Naive B cell (primary cell): ENCODE measurements around the gene GSG1. TPM values are rescaled to one million over a fixed set of nuclear protein-coding genes. Genes with fewer than 3 reads are reported as not detected.

Experiments
- ATAC-seq, 2 donors: fragments of 150-1000 bp; cut with Tn5 transposase; 2 replicates each; pipeline ENCODE4 v1.10.0; 2021; ENCODE audit warnings: low read depth in 2 of 2, mild to moderate bottlenecking in 2 of 2, moderate library complexity in 2 of 2
- DNase-seq: peaks from one replicate; pipeline ENCODE4 v3.0.0; 2022
- H3K27ac Mint-ChIP-seq, 6 donors: one replicate each; pipeline ENCODE4 v1.8.0; 2020 to 2022; ENCODE audit warnings: mild to moderate bottlenecking in 6 of 6, mixed read lengths in 6 of 6, moderate library complexity in 5 of 6, inconsistent platforms in 2 of 6
- H3K27me3 Mint-ChIP-seq, 3 donors: one replicate each; pipeline ENCODE4 v1.8.0; 2021 to 2022; ENCODE audit warnings: mixed read lengths in 3 of 3, mild to moderate bottlenecking in 1 of 3
- H3K36me3 Mint-ChIP-seq, 2 donors: one replicate each; pipeline ENCODE4 v1.8.0; 2020 to 2022; ENCODE audit warnings: mixed read lengths in 2 of 2, inconsistent platforms in 1 of 2, mild to moderate bottlenecking in 1 of 2
- H3K4me1 Mint-ChIP-seq, 3 donors: one replicate each; pipeline ENCODE4 v1.8.0; 2020 to 2022; ENCODE audit warnings: mixed read lengths in 3 of 3, inconsistent platforms in 1 of 3, mild to moderate bottlenecking in 1 of 3, moderate library complexity in 1 of 3
- H3K4me3 Mint-ChIP-seq, 8 donors: one replicate each; pipeline ENCODE4 v1.8.0; 2020 to 2022; ENCODE audit warnings: mild to moderate bottlenecking in 8 of 8, mixed read lengths in 8 of 8, moderate library complexity in 8 of 8, inconsistent platforms in 2 of 8
- H3K9me3 Mint-ChIP-seq, 7 donors: one replicate each; pipeline ENCODE4 v1.8.0; 2020 to 2022; ENCODE audit warnings: mixed read lengths in 7 of 7, mild to moderate bottlenecking in 5 of 7, inconsistent platforms in 2 of 7, moderate library complexity in 1 of 7
- polyA plus RNA-seq, 6 donors: library from polyadenylated mRNA; unstranded; fragments of 300-500 nt; fragmentation: Illumina TruSeq; gene quantifications; one replicate each; pipeline ENCODE4 v1.2.3, GENCODE V29; 2021; ENCODE audit warnings: low read depth in 6 of 6

GSG1 gene
- polyA plus RNA-seq, 6 donors from 2014 or later: 0.11 to 0.16 TPM; not detected in 4

- DNase-seq (no peak), ATAC-seq (no peak)
- H3K27me3 Mint-ChIP-seq: peaks cover 0 to 28% (median 11%) of the 10 kb centered on the region in 3 donors
These were observed 9.5 kb upstream of the GSG1 start for GRCh38 chr12:13112968-13113367.

GRCh38 chr12:13106666-13107065 lies 3.2 kb upstream of the GSG1 start:
- Mint-ChIP-seq H3K4me1 (peaks cover 20 to 22% (median 21%) of the 10 kb centered on the region in 3 donors), H3K27me3 (no peaks in the 10 kb centered on the region), H3K9me3 (no peaks in the 10 kb centered on the region), H3K4me3 (no peak overlapping the region), H3K27ac (no peak overlapping the region), H3K36me3 (no peaks in the 10 kb centered on the region)
- ATAC-seq (no peak), DNase-seq (no peak)

More at GRCh38 chr12:13112968-13113367, 9.5 kb upstream of the GSG1 start:
- Mint-ChIP-seq H3K4me3 (no peak overlapping the region), H3K9me3 (no peaks in the 10 kb centered on the region), H3K27ac (no peak overlapping the region), H3K36me3 (no peaks in the 10 kb centered on the region), H3K4me1 (no peaks in the 10 kb centered on the region)

- H3K27me3 Mint-ChIP-seq: no peaks in the 10 kb centered on the region
- H3K9me3 Mint-ChIP-seq: no peaks in the 10 kb centered on the region
- ATAC-seq (no peak), DNase-seq (no peak)
- no peak overlapping the region for H3K27ac Mint-ChIP-seq
- H3K4me1 Mint-ChIP-seq: peaks cover 25 to 29% (median 28%) of the 10 kb centered on the region in 3 donors
- no peak overlapping the region for H3K4me3 Mint-ChIP-seq
- no peaks in the 10 kb centered on the region for H3K36me3 Mint-ChIP-seq
These were observed 2.3 kb upstream of the GSG1 start for GRCh38 chr12:13105781-13106180.

GRCh38 chr12:13104409-13104808 lies 942 bp upstream of the GSG1 start:
- DNase-seq (no peak), ATAC-seq (no peak)
- Mint-ChIP-seq H3K4me3 (peak overlapping the region in 1 of 8 donors; percentile 55), H3K27ac (peak overlapping the region in 1 of 6 donors; percentile 26), H3K4me1 (peaks cover 39 to 43% (median 42%) of the 10 kb centered on the region in 3 donors), H3K36me3 (no peaks in the 10 kb centered on the region), H3K9me3 (no peaks in the 10 kb centered on the region), H3K27me3 (no peaks in the 10 kb centered on the region)

GRCh38 chr12:13102461-13103195 lies 839 bp downstream of the GSG1 start:
- DNase-seq (peak; percentile 27), ATAC-seq (no peak)
- Mint-ChIP-seq H3K4me1 (peaks cover 57 to 60% (median 60%) of the 10 kb centered on the region in 3 donors), H3K27ac (peak overlapping the region; percentile 97 to 100 (median 99)), H3K4me3 (peak overlapping the region; percentile 76 to 94 (median 90)), H3K9me3 (no peaks in the 10 kb centered on the region), H3K27me3 (no peaks in the 10 kb centered on the region), H3K36me3 (no peaks in the 10 kb centered on the region)

DNA sequence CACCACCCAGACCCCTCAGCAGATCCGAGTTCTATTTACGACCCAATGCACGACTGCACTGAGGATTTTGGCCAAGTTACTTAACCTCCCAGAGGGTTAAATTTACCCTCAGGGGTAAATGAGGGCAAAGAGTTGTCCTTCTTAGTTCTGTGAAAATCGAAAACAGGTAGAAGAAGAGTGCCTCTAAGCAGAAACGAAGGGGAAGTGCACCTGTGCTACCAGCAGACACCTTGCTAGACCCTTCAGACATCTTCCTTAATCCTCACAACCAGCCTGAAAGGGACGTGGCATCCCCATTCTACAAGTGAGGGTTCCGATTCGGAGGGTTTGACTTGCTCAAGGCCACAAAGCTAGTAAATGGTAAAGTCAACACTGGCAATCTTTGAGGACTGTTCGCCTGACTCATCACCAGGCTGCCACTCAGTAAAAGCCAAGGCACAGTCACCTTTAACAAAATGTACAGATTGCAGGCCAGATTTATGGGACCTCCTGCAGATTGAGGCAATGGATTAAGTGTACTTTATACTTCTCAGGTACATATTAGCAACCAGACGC lies 1.6 kb downstream of the GSG1 start:
- peaks cover 0 to 5% of the 10 kb centered on the region in 2 donors for H3K36me3 Mint-ChIP-seq
- peak overlapping the region; percentile 80 to 94 (median 90) for H3K4me3 Mint-ChIP-seq
- DNase-seq (peak; percentile 41), ATAC-seq (peak; percentile 13 to 18)
- peaks cover 0 to 2% (median 0%) of the 10 kb centered on the region in 7 donors for H3K9me3 Mint-ChIP-seq
- H3K27me3 Mint-ChIP-seq: no peaks in the 10 kb centered on the region
- H3K4me1 Mint-ChIP-seq: peaks cover 64 to 68% (median 66%) of the 10 kb centered on the region in 3 donors
- H3K27ac Mint-ChIP-seq: peak overlapping the region; percentile 97 to 100 (median 99)

DNA sequence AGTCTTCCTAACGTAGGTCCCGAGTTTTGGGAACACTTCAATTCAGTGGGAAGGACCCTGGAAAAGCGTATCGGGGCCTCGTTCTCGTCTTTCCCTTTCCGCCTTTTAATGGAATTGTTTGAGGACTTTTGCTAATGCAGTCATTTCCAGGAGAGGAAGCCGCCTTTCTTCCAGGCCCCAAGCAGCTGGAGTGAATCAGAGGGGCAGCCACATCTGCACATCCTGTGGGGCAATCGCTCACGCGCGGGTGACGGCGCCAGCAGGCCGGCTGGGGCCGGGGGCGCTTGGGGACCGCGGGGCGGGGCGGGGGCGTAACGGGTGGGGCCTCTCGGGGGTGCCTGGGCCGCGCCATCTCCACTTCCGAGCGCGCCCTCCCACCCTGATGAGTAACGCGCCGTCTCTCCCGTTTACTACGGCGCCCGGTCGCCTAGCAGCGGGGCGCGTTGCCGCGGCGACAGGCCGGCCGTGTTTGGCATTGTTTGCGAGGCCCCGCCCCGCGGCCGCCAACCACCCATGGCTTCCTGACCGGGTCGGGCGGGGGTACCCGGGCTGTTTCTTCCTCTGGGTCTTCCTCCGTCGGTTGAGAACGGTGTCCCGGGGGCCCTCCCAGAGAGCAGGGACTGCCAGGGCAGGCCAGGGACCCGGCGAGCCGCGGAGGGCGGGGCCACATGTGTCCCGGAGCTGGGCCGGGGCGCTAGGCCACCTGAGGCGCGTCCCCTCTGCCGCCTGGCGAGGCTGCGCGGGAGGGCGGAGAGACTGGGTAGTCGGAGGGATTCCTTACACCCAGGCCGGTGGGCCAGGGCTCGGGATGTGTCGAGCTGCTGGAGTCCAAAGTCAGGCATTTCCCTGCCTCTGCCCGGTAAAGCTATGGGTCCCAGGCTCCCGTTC lies 2.3 kb downstream of the GSG1 start:
- ATAC-seq (peak; percentile 76 to 79), DNase-seq (peak; percentile 99)
- H3K27me3 Mint-ChIP-seq: no peaks in the 10 kb centered on the region
- peak overlapping the region; percentile 97 to 100 (median 99) for H3K27ac Mint-ChIP-seq
- H3K4me1 Mint-ChIP-seq: peaks cover 65 to 69% (median 68%) of the 10 kb centered on the region in 3 donors
- peaks cover 0 to 2% (median 0%) of the 10 kb centered on the region in 7 donors for H3K9me3 Mint-ChIP-seq
- peaks cover 0 to 8% of the 10 kb centered on the region in 2 donors for H3K36me3 Mint-ChIP-seq
- peak overlapping the region; percentile 80 to 94 (median 92) for H3K4me3 Mint-ChIP-seq

GRCh38 chr12:13100605-13100881 lies 2.9 kb downstream of the GSG1 start:
- peak overlapping the region; percentile 80 to 94 (median 92) for H3K4me3 Mint-ChIP-seq
- H3K4me1 Mint-ChIP-seq: peaks cover 65 to 69% (median 68%) of the 10 kb centered on the region in 3 donors
- no peak for ATAC-seq
- peaks cover 0 to 2% (median 0%) of the 10 kb centered on the region in 7 donors for H3K9me3 Mint-ChIP-seq
- DNase-seq: no peak
- H3K27me3 Mint-ChIP-seq: no peaks in the 10 kb centered on the region
- peaks cover 0 to 8% of the 10 kb centered on the region in 2 donors for H3K36me3 Mint-ChIP-seq
- peak overlapping the region; percentile 95 to 100 (median 99) for H3K27ac Mint-ChIP-seq

DNA sequence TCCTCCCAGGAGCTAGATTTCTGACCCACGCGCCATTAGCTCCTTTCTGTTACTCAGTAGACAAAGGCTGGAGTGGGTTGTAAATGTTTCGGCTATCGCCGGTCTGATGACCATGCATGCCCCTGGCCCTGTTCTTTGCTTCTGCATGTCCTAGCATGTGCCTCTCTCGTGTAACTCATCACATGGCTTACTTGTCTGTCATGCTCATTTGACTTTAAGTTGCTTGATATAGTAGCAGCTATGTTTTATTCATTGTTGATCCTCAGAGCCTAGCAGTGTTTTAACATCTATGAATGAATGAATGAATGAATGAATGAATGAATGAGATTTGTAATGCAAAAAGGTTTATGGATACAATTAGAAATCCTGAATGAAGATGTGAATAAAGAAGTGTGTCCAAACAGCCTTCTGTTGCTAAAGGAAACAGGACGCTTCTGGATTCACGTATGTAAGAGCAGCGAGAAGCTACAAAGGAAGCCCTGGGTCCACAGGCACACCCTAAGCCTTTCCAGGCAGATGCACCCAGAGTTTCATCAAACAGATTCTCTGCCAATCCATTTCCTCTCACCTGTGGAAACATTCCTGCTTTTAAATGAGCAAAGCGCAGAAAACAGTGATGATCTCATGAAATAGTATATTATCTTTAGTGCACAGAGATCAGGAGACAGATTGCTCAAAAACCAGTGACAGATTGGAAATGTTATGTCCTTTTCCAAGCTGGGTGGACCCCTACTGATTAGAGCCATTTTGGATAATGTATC lies 3.4 kb downstream of the GSG1 start:
- Mint-ChIP-seq H3K36me3 (peaks cover 0 to 8% of the 10 kb centered on the region in 2 donors), H3K4me3 (peak overlapping the region; percentile 35 to 94 (median 88)), H3K4me1 (peaks cover 65 to 69% (median 68%) of the 10 kb centered on the region in 3 donors), H3K9me3 (peaks cover 0 to 2% (median 0%) of the 10 kb centered on the region in 7 donors), H3K27me3 (no peaks in the 10 kb centered on the region), H3K27ac (peak overlapping the region; percentile 95 to 100 (median 99))
- ATAC-seq (no peak), DNase-seq (peak; percentile 40)

DNA sequence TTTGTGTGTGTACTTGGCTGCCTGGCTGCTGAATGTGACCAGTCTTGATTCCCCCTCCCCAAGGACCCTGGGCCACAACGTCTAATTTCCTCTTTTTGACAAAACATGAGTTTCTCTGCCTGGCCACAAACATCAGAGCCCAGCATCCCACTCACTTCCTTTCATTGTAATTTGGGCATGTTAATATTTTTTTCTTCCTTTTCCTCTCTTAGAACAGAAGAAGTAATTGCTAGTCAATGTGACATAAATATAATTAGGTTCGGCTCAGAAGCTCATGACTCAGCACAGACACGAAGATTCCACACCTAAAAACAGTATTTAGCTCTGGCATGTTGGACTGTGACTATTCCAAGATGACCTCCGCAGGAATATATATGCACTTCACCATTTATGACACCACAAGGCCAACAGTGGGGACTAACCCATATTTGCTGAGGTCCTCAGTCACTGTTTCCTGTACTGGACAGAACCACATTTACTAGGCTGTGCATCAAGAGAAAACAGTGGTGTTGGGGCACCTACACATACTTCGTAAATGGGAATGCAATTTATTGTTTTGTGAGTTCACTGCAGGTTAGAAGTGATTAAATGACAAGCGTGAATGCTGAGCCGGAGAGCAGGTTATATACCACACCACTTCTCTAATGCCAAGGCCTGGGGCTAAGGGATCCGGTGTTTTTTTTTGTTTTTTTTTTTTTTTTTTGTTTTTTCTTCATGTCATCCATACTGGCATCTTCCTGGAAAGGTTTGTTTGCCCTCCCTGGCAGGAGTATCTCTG lies 4.2 kb downstream of the GSG1 start:
- peak; percentile 80 for DNase-seq
- peaks cover 0 to 8% of the 10 kb centered on the region in 2 donors for H3K36me3 Mint-ChIP-seq
- H3K4me3 Mint-ChIP-seq: peak overlapping the region; percentile 64 to 94 (median 88)
- H3K9me3 Mint-ChIP-seq: peaks cover 0 to 2% (median 0%) of the 10 kb centered on the region in 7 donors
- no peaks in the 10 kb centered on the region for H3K27me3 Mint-ChIP-seq
- ATAC-seq: peak; percentile 2 to 7
- peak overlapping the region; percentile 95 to 100 (median 99) for H3K27ac Mint-ChIP-seq
- H3K4me1 Mint-ChIP-seq: peaks cover 64 to 69% (median 65%) of the 10 kb centered on the region in 3 donors

DNA sequence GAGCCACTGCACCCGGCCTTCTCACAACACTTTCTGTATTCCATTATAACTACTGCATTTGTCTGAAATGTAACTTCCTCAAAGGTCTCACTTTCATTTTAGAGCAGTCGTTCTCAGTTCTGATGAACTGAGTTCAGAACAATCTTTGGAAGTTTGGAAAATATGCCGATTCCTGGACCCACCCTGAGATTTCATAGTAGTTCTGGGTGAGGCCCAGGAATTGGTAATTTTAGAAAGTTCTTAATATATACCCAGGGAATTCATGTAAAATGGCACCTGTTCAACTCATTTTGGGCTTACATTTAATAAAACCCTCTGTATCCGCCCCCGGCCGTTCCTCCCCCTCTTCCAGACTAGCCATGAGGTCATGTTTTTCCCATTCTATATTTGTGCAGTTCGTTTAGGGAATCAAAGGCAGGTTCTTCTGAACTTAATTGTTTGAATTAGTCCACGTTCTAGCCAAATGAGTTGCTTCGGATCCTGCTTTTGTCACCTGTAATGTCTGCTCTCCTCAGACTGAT lies 5.9 kb downstream of the GSG1 start:
- Mint-ChIP-seq H3K27ac (peak overlapping the region; percentile 95 to 100 (median 99)), H3K9me3 (peaks cover 0 to 2% (median 0%) of the 10 kb centered on the region in 7 donors), H3K4me3 (peak overlapping the region; percentile 70 to 97 (median 85)), H3K36me3 (peaks cover 0 to 8% of the 10 kb centered on the region in 2 donors), H3K4me1 (peaks cover 52 to 58% (median 56%) of the 10 kb centered on the region in 3 donors), H3K27me3 (no peaks in the 10 kb centered on the region)
- peak; percentile 40 for DNase-seq
- ATAC-seq: no peak
